Gastroesophageal sphincter (tissue), 4 donors: ENCODE results near the gene TBX1. TPM values are rescaled to one million over a fixed set of nuclear protein-coding genes. Genes with fewer than 3 reads are reported as not detected.

ENCODE experiments used
- ATAC-seq: fragments of 150-250 bp; one replicate; pipeline ENCODE4 v1.9.1; 2016; ENCODE audit warnings: mild to moderate bottlenecking, moderate library complexity
- H3K27ac ChIP-seq, 4 donors: fragments of 200-600 bp; sonication (generic) in 3 of 4; 1 replicate in 3 of 4; 2 replicates in 1 of 4; pipeline ENCODE4 v1.5.1; 2016 to 2019
- H3K27me3 ChIP-seq: fragments of 200-600 bp; sonication (generic); one replicate; pipeline ENCODE4 v1.5.1; 2019
- H3K36me3 ChIP-seq, 2 donors: fragments of 200-600 bp; sonication (generic); one replicate each; pipeline ENCODE4 v1.5.1; 2019; ENCODE audit warnings: control low read depth in 1 of 2
- H3K4me1 ChIP-seq, 3 donors: fragments of 200-600 bp; sonication (generic); 1 replicate in 2 of 3; 2 replicates in 1 of 3; pipeline ENCODE4 v1.5.1; 2016 to 2019; ENCODE audit warnings: control low read depth in 2 of 3
- H3K4me3 ChIP-seq, 2 donors: fragments of 200-600 bp; sonication (generic); one replicate each; pipeline ENCODE4 v1.5.1; 2019; ENCODE audit warnings: mild to moderate bottlenecking in 1 of 2, moderate library complexity in 1 of 2
- H3K9me3 ChIP-seq, 3 donors: fragments of 200-600 bp; sonication (generic); one replicate each; pipeline ENCODE4 v1.5.1; 2017 to 2019; ENCODE audit warnings: control low read depth in 2 of 3
- EP300 ChIP-seq: sonication (generic); formaldehyde crosslinking; IDR thresholded peaks from one replicate; pipeline ENCODE4 v1.6.1; 2017; ENCODE audit warnings: antibody characterized with exemption, mild to moderate bottlenecking
- POLR2A ChIP-seq, 2 donors: fragments of 450-650 bp; IDR thresholded peaks; one replicate each; pipeline ENCODE4 v1.6.1; 2017; ENCODE audit warnings: antibody characterized with exemption in 2 of 2, mild to moderate bottlenecking in 2 of 2, moderate library complexity in 1 of 2
- POLR2AphosphoS5 ChIP-seq: sonication (generic); formaldehyde crosslinking; IDR thresholded peaks from one replicate; pipeline ENCODE4 v1.6.1; 2017; ENCODE audit warnings: antibody characterized with exemption
- WGBS, 2 donors: methylation state at CpG; one replicate each; pipeline ENCODE4 v1.1.5; 2018; ENCODE audit warnings: low coverage in 1 of 2; 5-methylcytosine and 5-hydroxymethylcytosine counted together
- total RNA-seq, 4 donors: library from RNA; depleted of rRNA; stranded (reverse); fragments of >200 nt; gene quantifications; one replicate each; pipeline ENCODE4 v1.1.0, GENCODE V29; 2016
- TF ChIP-seq, protein P1 (sequence below), 4 experiments: fragments of 200-600 bp in 2 of 4; fragments of 450-650 bp in 2 of 4; sonication (generic) in 1 of 4; IDR thresholded peaks; one replicate each; pipeline ENCODE4 v1.5.1; 2017 to 2019; ENCODE audit warnings: antibody characterized with exemption in 4 of 4, mild to moderate bottlenecking in 2 of 4, moderate library complexity in 2 of 4

TBX1 gene
- total RNA-seq, 4 donors from 2014 or later, result 0.31 to 2.7 (median 1.2) TPM

DNA sequence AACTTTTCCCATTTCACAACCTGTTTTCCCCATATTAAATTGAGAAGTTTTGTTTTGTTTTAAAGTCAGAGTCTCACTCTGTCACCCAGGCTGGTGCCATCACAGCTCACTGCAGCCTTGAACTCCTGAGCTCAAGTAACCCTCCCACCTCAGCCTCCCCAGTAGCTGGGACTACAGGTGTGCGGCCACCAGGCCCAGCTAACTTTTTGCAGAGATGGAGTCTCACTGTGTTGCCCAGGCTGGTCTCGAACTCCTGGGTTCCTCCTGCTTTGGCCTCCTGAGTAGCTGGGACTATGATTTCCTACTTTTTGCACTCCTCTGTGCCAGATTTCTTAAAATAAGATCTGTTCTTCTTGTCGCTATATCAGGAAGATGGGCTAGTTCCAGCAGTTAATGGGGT is 49.2 kb downstream of the TBX1 start:
- no peak for TF ChIP-seq POLR2A (IDR thresholded peaks at IDR 0.05)
- TF ChIP-seq, protein P1, sequence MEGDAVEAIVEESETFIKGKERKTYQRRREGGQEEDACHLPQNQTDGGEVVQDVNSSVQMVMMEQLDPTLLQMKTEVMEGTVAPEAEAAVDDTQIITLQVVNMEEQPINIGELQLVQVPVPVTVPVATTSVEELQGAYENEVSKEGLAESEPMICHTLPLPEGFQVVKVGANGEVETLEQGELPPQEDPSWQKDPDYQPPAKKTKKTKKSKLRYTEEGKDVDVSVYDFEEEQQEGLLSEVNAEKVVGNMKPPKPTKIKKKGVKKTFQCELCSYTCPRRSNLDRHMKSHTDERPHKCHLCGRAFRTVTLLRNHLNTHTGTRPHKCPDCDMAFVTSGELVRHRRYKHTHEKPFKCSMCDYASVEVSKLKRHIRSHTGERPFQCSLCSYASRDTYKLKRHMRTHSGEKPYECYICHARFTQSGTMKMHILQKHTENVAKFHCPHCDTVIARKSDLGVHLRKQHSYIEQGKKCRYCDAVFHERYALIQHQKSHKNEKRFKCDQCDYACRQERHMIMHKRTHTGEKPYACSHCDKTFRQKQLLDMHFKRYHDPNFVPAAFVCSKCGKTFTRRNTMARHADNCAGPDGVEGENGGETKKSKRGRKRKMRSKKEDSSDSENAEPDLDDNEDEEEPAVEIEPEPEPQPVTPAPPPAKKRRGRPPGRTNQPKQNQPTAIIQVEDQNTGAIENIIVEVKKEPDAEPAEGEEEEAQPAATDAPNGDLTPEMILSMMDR (IDR thresholded peaks at IDR 0.05), result no peak
- no peak for TF ChIP-seq POLR2AphosphoS5
- no peak for TF ChIP-seq EP300
- no peaks in the 10 kb centered on the region for H3K27me3 ChIP-seq
- H3K4me3 ChIP-seq, result no peak overlapping the region
- H3K9me3 ChIP-seq, result no peaks in the 10 kb centered on the region
- H3K27ac ChIP-seq, result no peak overlapping the region
- H3K36me3 ChIP-seq, result peaks cover 0 to 24% of the 10 kb centered on the region in 2 donors
- ATAC-seq, result no peak
- WGBS, 2 donors, result 83% methylated on average over 1 of the region's 3 CpGs
- no peaks in the 10 kb centered on the region for H3K4me1 ChIP-seq

DNA sequence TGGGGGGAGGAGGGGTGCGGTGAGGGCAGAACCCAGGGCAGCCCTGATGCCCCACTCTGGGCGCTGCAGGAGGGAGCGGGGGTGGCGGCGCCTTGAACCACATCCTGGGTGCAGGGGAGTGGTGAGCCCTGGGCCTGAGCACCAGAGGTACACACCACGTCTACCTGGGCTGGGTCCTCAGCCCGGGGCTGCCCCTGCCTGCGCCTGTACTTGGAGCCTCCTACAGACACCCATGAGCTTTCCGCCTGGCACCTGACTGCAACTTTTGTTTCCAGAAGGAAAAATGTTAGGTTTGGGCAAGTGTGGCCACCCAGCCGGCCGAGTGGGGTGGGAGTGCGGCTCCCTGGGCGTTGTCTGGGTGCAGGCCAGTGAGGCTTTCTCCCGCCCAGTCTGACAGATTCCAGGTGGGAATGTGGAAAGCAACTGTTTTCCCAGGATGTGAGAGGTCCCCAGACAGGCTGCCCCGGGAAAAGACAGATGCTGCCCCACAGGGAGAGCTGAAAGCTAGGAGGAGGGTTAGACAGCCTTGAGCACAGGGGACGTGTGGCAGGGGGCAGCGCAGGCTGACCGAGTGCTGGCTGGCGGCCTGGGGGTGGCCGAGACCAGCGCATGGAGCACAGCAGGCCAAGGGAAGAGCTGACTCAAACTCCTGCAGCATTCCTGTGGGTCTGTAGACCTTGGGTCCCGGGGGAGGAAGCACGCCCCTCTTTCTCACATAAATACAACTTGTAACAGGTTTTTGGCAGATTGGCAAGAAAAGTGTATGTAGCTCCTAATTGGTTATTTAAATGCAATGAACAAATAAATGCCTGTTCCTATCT is 50.0 kb downstream of the TBX1 start:
- no peaks in the 10 kb centered on the region for H3K9me3 ChIP-seq

DNA sequence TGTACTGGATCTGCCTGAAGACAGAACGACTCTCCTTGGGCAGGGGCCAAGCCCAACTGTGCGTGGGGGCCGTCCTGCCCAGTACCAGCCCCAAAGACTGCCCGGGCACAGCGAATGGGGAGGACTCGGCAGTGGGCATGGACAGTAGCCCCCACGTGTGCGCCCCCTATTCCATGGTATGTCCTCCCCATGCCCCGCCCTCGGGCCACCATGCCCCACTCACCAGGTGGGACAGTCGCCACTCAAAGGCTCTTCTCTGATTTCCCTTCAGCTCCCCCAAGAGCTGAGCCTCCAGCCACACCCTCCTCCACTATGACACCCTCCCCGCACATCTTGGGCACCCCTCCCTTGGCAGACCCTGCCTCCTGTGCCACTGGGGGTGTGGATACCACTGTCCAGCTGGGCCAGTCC is 50.6 kb downstream of the TBX1 start:
- Histone ChIP-seq H3K27me3 (no peaks in the 10 kb centered on the region), H3K27ac (no peak overlapping the region), H3K4me1 (no peaks in the 10 kb centered on the region), H3K36me3 (peaks cover 0 to 16% of the 10 kb centered on the region in 2 donors), H3K4me3 (no peak overlapping the region), H3K9me3 (no peaks in the 10 kb centered on the region)
- no peak for ATAC-seq
- TF ChIP-seq POLR2AphosphoS5 (no peak), EP300 (no peak), POLR2A (IDR thresholded peaks at IDR 0.05) (no peak)
- TF ChIP-seq, protein P1 (IDR thresholded peaks at IDR 0.05), result no peak
- WGBS, 2 donors, result 67% methylated on average over 6 of the region's 12 CpGs; no CpG with 5 or more reads in 1 of the 2 donors

More for the DNA sequence above, 50.0 kb downstream of the TBX1 start:
- 86 to 87% methylated on average over 4 to 14 of the region's 23 CpGs for WGBS, 2 donors
- TF ChIP-seq POLR2AphosphoS5 (no peak), EP300 (no peak), POLR2A (IDR thresholded peaks at IDR 0.05) (no peak)
- TF ChIP-seq, protein P1 (IDR thresholded peaks at IDR 0.05), result no peak
- Histone ChIP-seq H3K36me3 (peaks cover 0 to 23% of the 10 kb centered on the region in 2 donors), H3K27ac (no peak overlapping the region), H3K4me3 (no peak overlapping the region), H3K4me1 (no peaks in the 10 kb centered on the region), H3K27me3 (no peaks in the 10 kb centered on the region)
- no peak for ATAC-seq

DNA sequence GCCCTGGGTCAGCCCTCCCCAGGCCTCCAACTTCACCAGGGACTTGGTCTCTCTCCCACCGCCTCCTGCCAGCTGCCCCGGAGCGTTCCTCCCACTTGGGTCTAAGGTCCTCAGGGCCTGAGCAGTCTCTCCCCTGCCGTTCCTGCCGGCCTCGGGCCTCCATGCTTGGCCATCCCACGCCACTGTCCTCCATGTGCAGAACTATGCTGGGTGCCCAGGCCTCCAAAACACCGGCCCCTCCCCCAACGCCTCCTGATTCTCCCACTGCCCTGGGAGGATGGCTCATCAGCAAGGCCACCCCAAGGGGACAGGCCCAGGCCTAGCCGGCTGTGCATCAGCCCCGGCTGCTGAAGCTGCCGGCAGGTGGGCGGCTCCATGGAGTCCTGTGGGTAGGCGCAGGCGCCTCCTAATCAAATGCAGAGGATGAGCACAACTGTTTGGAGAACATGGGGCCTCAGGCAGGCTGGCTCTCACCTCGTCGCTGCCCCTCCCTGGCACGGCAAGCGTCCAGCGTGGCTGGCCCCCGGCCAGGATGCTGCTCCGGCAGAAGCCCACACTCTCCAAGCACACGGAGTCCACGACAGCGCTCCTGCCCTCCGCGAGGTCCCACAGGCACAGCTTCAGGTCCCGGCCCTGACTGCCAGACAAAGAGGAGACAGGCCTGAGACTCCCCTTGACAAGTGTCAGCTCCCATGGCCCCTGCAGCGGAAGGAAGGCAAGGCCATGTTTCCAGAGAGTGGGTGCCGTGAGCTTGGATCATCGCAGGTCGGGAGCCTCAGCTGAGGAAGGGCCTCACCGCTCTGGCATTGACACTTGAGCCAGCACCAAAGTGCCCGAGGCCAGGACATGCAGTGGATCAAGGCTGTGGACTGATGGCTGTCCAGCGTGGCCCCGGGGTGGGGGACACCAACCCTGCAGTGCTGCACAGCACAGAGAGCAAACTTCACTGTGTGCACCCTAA is 51.5 kb downstream of the TBX1 start:
- peaks cover 0 to 11% of the 10 kb centered on the region in 2 donors for H3K36me3 ChIP-seq
- no peak overlapping the region for H3K27ac ChIP-seq
- WGBS, 2 donors, result 100% methylated on average over 2 of the region's 36 CpGs; no CpG with 5 or more reads in 1 of the 2 donors
- H3K4me1 ChIP-seq, result no peaks in the 10 kb centered on the region
- H3K4me3 ChIP-seq, result no peak overlapping the region
- ATAC-seq, result no peak
- no peaks in the 10 kb centered on the region for H3K27me3 ChIP-seq
- H3K9me3 ChIP-seq, result no peaks in the 10 kb centered on the region
- TF ChIP-seq POLR2A (IDR thresholded peaks at IDR 0.05), result no peak

DNA sequence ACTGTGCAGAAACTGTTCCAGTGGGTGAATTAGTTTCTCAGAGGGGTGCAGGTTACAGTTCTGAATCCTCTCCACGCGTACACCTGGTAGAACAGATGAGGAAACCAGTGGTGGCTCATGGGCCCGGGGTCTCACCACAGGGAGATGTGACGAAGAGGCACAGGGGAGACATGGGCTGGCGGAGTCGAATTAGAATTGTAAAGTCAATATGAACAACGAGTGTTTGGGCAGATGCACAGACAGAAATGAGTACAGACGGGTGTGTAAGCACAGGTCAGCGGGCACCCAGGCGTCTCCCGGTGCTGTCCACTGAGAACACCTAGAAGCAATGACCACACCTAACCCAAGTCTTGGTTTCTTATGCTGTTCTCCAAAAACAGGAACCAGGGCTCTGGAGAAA is 52.3 kb downstream of the TBX1 start:
- Histone ChIP-seq H3K27me3 (no peaks in the 10 kb centered on the region), H3K4me3 (no peak overlapping the region), H3K36me3 (peaks cover 0 to 11% of the 10 kb centered on the region in 2 donors), H3K27ac (no peak overlapping the region), H3K9me3 (no peaks in the 10 kb centered on the region), H3K4me1 (no peaks in the 10 kb centered on the region)
- no peak for ATAC-seq
- 92 to 93% methylated on average over 3 to 9 of the region's 11 CpGs for WGBS, 2 donors
- no peak for TF ChIP-seq POLR2A (IDR thresholded peaks at IDR 0.05)
- TF ChIP-seq, protein P1 (IDR thresholded peaks at IDR 0.05), result no peak
- no peak for TF ChIP-seq EP300
- TF ChIP-seq POLR2AphosphoS5, result no peak
